ENCODE measurements around the gene SLC35A5.

The SLC35A5 gene

DNA sequence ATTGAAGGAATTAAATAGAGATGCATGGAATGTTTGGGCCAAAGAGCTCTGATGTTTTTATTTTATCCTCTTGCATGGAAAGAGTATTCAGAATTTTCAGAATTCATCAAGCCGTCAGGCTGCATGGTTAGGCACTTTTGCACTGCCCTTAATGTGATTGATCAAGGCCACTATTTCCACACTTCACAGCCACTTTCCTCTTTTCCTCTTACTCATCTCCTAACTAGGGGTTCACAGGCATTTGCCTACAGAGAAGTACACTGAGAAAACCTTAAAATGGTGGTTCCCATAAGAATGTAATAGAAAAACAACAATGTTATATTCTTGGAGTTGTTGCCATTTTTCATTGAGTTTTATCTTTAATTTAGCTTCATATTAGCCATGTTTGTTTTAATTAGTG is 10.9 kb downstream of the SLC35A5 start:
- DNase-seq (ENCODE audit: low read depth), result no peak

DNA sequence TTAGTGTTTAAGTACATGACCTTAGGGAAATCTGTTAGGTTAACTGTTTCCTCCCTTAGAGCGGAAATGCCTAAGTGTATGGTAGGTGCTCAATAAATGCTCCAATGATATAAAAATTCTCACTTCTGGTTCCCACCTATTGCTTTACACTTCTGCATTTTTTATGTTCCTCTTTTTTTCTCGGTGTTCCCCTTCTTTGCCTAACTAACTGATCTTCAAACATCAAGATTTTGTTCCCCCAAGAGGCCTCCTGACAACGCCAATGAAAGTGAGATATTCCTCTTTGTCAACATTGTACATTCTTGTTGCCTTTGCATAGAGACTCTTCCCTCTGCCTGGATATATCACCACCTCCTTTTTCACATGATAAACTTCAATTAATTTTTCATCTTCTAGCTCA is 17.4 kb downstream of the SLC35A5 start:
- DNase-seq (ENCODE audit: low read depth), result no peak

DNA sequence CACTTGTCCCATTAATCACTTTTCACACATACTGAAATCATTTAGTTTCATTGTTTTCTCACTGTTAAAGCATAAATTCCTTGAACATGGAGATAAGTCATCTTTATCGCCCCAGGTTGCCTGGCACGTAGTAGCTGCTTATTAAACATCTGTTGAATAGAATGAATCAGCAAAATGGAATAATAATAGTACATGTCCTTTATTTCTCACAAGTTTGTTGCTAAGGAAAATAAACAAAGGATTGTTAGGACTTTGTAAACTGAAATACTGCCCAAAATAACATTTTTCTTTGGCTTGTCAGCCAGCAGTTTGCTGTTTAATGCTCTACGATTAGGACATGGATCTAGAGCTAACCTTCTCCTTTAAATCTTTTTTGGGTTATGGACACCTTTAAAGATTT is 17.9 kb downstream of the SLC35A5 start:
- no peak for DNase-seq (ENCODE audit: low read depth)

DNA sequence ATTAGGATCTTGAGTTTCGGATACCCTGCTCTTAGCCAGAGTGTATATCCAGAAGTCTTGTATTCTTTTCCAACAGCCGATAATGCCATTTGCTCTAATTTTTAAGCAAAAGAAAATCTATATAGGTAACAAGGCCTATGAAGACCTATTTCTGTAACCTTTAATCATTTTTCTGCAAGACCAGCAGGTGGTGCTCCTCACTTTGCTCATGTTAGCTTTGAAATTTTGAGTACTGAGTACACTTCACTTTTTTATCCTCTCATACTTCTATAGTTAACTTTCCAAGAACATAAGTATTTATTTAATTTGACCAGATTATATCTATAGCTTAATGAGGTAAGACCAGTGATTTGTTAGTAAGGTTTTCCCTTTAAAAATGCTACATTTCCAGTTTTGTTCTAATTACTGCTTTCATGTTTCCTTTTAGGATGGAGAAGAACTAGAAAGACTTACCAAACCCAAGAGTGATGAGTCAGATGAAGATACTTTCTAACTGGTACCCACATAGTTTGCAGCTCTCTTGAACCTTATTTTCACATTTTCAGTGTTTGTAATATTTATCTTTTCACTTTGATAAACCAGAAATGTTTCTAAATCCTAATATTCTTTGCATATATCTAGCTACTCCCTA is 20.5 kb downstream of the SLC35A5 start:
- DNase-seq (ENCODE audit: low read depth), result peak; percentile 37

DNA sequence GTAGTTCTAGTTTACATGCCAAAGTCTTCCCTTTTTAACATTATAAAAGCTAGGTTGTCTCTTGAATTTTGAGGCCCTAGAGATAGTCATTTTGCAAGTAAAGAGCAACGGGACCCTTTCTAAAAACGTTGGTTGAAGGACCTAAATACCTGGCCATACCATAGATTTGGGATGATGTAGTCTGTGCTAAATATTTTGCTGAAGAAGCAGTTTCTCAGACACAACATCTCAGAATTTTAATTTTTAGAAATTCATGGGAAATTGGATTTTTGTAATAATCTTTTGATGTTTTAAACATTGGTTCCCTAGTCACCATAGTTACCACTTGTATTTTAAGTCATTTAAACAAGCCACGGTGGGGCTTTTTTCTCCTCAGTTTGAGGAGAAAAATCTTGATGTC is 21.3 kb downstream of the SLC35A5 start:
- no peak for DNase-seq (ENCODE audit: low read depth)

DNA sequence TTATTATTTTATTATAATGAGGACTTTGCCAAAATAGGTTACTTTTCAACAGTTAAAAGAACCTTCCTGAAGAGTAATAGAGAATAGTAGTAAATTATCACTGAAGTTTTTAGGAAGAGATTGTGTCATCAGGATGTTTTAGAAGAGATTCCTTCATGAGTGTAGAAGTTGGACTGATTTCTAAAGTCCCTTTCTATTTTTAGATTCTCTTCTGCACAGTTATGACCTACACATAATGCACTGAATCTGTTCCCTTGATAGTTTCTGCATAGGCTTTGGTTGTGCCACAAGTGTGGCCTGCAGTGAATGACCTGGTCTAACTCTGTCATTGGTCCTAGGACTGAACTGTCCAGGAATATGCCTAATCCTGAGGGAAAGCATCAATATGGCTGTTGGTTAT is 23.9 kb downstream of the SLC35A5 start:
- DNase-seq (ENCODE audit: low read depth), result no peak

DNA sequence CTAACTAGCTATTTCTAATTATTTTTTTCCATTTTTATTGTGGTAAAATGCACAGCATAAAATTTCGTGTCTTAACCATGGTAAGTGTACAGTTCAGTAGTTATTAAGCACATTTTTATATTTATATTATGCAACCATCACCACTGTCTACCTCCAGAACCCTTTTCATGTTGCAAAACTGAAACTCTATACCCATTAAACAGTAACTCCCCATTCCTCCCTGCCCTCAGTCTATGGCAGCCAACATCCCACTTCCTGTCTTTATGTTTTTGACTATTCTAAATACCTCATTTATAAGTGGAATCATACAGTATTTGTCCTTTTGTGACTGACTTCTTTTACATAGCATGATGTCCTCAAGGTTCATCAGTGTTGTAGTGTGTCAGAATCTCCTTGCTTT is 25.5 kb downstream of the SLC35A5 start:
- DNase-seq (ENCODE audit: low read depth), result no peak

DNA sequence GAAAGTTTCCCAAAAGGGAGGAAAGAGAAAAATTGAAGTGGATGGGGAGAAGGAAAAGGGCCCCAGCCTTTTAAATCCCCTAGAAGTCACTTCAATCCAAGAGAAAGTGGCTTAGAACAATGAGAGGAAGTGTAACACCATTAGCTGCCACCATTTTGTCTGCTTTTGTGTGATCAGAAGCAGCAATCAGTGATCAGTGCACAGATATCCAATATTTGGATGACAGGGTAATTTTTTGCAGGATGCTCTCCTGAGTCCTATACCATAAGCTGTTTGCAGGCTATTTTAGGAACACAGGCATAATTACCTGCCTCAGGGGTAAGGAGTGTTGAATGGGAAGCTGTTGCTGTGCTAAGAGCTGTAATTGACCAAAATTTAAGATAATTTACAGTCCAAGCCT is 31.4 kb downstream of the SLC35A5 start:
- no peak for DNase-seq (ENCODE audit: low read depth)

DNA sequence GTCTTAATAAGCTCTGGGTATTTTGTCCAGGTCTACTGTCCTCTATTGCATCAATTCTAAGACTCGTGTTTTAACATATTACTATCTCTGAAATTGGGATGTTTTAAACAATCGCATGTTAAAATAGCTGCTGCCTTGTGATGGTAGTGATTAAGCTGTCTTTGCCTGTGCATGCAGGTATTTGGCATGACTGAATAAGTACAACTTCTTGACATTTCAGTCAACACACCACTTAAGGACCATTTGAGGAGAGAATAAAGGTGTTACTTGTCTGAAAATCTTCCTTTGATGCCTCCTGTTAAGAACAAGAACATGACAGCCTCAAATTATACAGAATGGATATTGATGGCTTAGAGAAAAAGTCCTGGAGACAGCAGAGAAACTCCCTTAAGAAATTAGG is 33.0 kb downstream of the SLC35A5 start:
- DNase-seq (ENCODE audit: low read depth), result no peak

DNA sequence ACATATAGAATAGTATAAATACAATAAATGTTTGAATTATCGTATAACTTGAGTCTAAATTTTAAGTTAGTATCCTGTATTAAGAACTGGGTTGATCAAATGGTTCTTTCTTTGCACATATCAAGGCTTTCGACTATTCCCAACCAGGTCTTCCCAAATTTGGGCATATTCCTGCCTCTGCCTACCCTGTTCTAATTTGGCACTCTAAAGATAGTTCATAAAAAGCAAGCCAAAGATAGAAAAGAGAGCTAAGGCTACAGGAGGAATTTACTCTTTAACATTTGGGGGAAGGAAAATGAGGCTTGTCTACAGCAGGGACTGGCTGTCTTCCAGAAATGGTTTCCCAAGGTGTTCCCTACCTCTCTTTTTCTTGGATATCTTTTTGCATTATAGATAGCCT is 36.1 kb downstream of the SLC35A5 start:
- DNase-seq (ENCODE audit: low read depth), result no peak

DNA sequence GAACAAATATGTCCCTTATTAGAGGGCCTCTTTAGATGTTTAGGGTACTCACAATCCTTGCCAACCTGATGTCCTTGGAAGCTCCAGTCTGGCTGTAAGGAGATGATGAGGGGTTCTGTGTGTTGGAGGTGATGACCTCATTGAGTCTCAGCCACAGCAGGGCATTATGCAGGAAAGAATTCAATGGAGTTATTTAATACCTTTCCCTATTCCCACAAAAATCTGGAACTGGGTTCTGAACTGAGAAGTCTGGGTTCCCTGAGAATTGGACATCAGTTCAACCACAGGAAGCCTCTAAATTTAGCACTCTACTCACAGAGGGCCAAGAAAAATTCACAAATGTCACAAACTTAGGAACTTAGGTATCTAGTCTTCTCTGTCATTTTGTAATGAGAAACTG is 36.9 kb downstream of the SLC35A5 start:
- DNase-seq (ENCODE audit: low read depth), result no peak

DNA sequence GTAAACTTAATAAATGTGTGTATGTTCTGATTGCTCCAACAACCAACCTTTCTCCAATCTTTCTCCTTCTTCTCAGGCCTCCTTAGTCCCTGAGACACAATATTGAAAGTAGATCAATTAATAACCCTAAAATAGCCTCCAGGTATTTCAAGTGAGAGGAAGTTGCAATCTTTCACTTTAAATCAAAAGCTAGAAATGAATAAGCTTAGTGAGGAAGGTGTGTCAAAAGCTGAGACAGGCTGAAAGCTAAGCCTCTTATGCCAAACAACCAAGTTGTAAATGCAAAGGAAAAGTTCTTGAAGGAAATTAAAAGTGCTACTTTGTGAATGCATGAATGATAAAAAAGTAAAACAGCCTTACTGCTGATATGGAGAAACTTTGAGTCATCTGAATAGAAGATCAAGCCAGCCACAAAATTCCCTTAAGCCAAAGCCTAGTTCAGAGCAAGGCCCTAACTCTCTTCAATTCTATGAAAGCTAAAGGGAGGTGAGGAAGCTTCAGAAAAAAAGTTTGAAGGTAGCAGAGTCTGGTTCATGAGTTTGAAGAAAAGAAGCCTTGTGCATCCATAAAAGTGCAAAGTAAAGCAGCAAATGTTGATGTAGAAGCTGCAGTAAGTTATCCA is 40.5 kb downstream of the SLC35A5 start:
- DNase-seq (ENCODE audit: low read depth), result no peak

DNA sequence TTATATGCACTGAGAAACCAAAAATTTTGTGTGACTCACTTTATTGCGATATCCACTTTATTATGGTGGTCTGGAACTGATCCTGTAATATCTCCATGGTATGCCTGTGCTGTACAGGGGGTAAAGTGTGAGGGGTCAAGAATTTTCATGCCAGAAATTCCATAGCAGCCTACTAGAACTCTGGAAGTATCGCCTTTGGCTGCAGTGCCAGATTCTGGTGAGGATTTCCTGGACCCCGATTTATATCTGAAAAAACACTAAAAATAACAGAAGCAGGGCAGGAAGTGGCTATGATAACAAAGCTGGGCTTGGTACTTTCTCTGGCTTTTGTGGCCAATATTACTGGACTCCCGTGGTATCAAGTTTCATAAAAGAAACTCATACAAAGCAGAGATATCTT is 42.7 kb downstream of the SLC35A5 start:
- DNase-seq (ENCODE audit: low read depth), result peak; percentile 94

DNA sequence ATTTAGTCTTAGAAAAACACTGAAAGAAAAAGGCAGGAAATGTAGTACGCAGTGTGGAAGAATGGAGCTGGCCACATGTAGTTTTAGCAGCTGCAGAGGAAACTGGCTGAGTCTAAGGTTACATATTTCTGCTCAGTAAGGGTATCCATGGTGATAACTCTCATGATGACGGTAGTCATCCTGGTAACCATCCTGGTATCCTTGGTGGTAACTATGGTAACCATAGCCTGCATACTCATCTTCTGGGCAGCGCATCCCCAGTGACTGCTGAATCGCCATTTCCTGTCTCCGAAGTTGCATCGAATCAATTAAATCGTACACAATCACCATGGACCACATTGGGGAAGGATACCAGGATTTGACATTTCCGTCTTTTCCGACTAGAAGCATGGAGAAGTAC is 43.4 kb downstream of the SLC35A5 start:
- peak; percentile 96 for DNase-seq (ENCODE audit: low read depth)

DNA sequence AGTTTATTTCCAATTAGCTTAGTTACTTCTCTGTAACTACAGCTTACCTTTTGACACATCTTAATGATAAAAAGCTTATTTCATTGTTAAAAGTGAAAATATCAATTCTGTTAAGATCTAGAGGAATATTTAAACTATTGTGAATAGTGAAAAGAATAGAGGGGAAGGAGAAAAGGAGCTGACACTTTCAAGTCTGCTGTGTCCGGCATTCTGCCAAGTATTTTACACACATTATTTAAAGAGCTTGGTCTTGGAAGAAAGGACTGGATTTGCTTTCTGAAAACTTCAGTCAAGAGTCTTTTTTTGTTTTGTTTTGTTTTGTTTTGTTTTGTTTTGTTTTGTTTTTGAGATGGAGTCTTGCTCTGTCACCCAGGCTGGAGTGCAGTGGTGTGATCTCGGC is 44.3 kb downstream of the SLC35A5 start:
- no peak for DNase-seq (ENCODE audit: low read depth)

DNA sequence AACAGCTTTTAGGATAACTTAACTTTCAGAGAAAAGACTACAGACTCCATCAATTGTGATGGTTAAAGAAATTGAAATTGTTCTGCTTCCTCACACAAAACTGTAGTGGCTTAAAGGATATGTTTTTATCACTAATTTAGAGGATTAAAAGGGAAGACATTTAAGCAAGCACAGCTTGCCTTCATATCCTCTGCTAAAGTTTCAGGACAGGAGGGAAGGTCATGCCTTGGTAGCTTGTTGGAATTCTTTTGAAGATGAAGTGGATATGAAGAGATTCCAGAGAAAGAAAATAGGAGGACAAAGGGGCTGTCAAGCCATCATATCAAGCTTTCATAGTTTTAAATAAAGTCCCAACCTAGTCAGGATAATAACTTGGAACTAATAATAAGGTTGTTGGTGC is 46.0 kb downstream of the SLC35A5 start:
- DNase-seq (ENCODE audit: low read depth), result no peak

DNA sequence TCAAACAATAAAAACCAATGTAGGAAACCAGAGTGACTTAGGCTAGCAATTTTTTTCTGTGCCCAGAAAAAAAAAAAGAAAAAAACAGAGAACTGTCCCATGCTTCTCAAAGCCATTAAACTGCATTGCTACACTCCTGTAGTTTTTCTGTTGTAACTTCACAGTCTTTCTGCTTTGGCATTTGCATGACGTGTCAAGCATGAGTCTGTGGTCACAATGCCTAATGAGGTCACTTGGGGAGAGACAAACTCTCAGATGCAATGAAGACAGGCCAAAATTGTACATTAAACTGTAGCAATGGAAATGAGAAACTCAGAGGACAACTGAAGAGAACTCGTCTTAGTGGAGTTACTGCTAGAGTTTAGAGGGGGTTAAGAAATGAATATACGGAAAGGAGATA is 48.3 kb downstream of the SLC35A5 start:
- peak; percentile 51 for DNase-seq (ENCODE audit: low read depth)

DNA sequence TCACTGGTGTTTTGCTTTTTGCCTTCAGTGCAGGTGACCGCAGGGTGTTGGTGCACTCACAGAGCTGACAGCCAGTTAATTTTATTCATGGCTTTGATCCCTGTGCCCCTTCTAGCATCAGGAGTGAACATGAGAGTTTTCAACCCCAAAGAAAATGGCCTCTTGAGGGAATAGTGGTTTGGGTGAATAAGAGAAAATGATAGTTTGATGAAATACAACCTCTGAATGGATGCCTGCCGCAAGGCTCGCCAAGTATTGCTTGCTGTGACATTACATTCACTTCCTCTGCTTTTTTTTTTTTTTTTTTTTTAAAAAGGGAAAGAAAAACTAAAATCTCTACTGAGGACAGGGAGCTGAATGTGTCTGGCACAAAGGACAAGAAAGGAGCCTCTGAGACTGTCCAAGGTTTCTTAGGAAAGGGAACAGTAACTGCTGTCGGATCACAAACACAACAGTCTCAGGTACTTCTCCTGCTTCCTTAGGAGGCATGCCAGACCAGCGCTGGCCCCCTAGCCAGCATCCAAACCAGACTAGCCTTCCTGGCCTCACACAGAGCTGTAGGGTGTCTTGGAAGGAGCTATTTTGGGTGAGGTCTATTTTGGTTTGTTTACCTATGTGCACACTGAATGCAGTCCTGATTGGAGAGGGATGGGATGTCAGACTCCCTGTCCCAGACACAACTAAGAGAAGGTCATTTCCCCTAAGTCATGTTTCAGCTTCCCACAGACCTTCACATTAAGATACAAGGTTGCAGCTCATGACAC is 50.1 kb downstream of the SLC35A5 start:
- DNase-seq (ENCODE audit: low read depth), result no peak

DNA sequence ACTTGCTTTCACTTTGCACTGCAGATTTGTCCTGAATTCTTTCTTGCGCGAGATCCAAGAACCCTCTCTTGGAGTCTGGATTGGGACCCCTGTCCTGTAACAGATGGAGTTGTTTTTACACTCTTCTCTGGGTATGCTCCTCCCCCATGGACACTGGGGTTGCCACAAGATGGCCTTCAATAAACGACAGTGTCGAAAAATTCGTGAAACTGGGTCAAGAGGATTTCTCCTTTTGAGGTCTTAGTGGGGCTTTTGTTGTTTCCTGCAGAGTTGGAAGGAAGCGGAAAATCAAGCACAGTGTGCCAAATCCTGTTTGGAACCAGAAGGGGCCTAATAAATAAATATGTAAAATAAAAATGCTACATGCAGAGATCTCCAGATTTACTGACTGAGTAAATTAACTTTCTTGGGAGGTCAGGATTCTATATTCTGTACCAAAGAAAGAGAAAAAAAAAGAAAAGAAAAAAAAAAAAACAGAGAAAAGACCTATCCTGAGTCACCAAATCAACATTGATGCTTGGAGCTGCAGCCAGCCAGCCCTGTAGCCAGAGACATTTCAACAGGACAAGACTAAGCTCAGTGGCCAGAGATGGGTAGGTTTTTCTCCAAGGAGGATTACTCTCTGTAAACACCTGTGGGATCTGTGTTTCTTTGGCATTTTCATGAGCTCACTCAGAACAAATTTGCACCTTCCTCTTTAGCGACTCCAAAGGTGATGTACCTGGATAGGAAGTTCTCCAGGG is 54.3 kb downstream of the SLC35A5 start:
- DNase-seq (ENCODE audit: low read depth), result no peak

DNA sequence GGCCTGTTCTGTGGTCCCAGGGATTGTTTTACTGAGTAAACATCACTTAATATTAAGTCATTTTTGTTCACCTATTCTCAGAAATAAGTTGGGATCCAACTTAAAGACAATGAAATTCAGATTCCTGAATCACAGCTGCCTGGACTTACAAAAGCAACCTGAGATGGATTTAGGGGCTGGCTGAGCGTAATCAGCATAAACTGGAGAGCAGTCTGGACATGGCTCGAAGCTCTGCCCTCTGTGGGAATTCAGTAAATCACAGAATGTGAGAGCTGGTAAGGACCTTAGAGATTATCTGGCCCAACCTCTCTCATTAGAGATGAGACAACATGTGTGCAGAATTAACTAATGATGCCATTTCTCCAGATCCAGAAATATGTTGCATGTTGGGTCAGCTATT is 55.4 kb downstream of the SLC35A5 start:
- no peak for DNase-seq (ENCODE audit: low read depth)

DNA sequence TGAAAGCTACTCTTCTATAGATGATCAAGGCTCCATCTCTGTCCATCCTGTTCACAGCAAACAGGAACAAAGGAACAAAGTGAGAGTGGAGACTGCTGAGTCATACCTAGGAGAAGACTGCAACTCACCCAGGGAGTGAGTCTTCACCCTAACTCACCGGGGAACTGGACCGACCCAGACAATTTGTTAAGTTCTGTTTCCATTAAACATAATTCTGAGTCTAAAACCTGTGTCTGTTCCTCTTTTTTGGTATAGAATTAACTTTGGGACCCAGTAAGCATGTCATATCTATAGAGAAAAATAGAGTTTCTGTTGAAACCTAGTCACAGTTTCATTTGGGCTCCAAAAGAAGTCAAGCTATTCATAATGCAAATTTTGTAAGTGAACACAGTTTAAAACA is 57.5 kb downstream of the SLC35A5 start:
- no peak for DNase-seq (ENCODE audit: low read depth)

DNA sequence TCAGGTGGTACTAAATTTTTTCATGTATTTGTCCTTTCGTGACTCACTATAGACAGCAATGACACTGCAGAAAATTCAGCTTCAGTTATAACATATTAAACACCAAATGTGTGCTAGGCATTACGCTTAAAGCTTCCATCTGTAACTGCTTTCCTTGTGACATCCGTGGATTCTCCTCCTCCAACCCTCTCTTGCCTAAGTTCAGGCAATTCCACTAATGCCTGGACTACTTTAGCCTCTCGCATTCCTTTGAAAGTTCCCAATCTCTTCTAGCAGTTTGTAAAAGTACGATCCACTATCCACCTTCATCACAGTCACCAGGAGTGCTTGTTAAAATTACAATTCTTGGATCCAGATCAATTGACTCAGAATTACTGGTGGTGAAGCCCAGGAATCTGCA is 61.4 kb downstream of the SLC35A5 start:
- DNase-seq (ENCODE audit: low read depth), result no peak

DNA sequence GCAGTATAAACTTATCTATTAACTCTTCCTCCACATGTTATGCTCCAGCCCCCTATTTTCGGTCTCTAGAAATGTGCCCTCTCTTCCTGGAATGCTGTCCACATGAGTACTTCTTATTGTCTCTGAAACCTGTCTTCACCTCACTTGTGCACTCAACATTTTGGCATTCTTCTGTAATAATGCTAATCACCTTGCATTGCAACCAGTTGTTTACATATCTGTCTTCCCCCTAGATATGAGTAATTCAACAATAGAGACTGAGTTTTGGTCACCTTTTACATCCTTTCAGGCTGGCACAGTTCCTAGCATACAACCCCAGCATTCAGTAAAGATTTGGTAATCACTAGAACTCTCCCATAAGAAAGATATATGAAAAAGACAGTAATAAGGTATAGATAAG is 61.9 kb downstream of the SLC35A5 start:
- no peak for DNase-seq (ENCODE audit: low read depth)

Data from HS-5 (cell line).